Endodermal cell (in vitro differentiated cells): ENCODE measurements around the gene ZNF407. TPM values are rescaled to one million over a fixed set of nuclear protein-coding genes. Genes with fewer than 3 reads are reported as not detected.

Experiments used
- DNase-seq: peaks from one replicate; pipeline ENCODE4 v3.0.0-alpha.2; 2017
- H3K27ac ChIP-seq: 2 replicates; pipeline ENCODE4 v1.5.1; 2013; ENCODE audit warnings: mild to moderate bottlenecking, low read depth, low read length, moderate library complexity
- H3K27me3 ChIP-seq: 2 replicates; pipeline ENCODE4 v1.6.1; 2013; ENCODE audit warnings: mild to moderate bottlenecking, low read length, moderate library complexity; ENCODE audit not compliant: insufficient read depth, control insufficient read depth, poor library complexity, severe bottlenecking
- H3K36me3 ChIP-seq: 2 replicates; pipeline ENCODE4 v1.7.0; 2013; ENCODE audit warnings: mild to moderate bottlenecking, low read length, moderate library complexity; ENCODE audit not compliant: control insufficient read depth, insufficient read depth
- H3K4me1 ChIP-seq: one replicate; pipeline ENCODE4 v1.7.0; 2013; ENCODE audit warnings: low read length; ENCODE audit not compliant: control insufficient read depth, insufficient read depth
- H3K4me3 ChIP-seq: 2 replicates; pipeline ENCODE4 v1.5.1; 2013; ENCODE audit warnings: mild to moderate bottlenecking, low read length, moderate library complexity
- H3K9ac ChIP-seq: 2 replicates; pipeline ENCODE4 v1.6.1; 2013; ENCODE audit warnings: mild to moderate bottlenecking, low read length, moderate library complexity; ENCODE audit not compliant: poor library complexity, severe bottlenecking; ENCODE audit errors: extremely low read depth
- H3K9me3 ChIP-seq: 2 replicates; pipeline ENCODE4 v1.6.1; 2013; ENCODE audit warnings: mild to moderate bottlenecking, low read length, moderate library complexity; ENCODE audit not compliant: control insufficient read depth
- H3K27ac Mint-ChIP-seq: 2 replicates; pipeline ENCODE4 v1.8.0; 2020; ENCODE audit warnings: mixed read lengths
- H3K27me3 Mint-ChIP-seq: 2 replicates; pipeline ENCODE4 v1.8.0; 2021; ENCODE audit warnings: mild to moderate bottlenecking, mixed read lengths; ENCODE audit not compliant: insufficient read depth
- H3K36me3 Mint-ChIP-seq: 2 replicates; pipeline ENCODE4 v1.8.0; 2020; ENCODE audit warnings: low read depth, mixed read lengths
- H3K4me1 Mint-ChIP-seq: 2 replicates; pipeline ENCODE4 v1.8.0; 2020; ENCODE audit warnings: mixed read lengths
- H3K4me3 Mint-ChIP-seq: 2 replicates; pipeline ENCODE4 v1.8.0; 2020; ENCODE audit warnings: mild to moderate bottlenecking, moderate library complexity, mixed read lengths
- H3K9me3 Mint-ChIP-seq: 2 replicates; pipeline ENCODE4 v1.8.0; 2020; ENCODE audit warnings: mild to moderate bottlenecking, mixed read lengths
- CTCF ChIP-seq: fragments of 200-600 bp; sonication (generic); conservative IDR thresholded peaks from 2 replicates; pipeline ENCODE4 v1.5.0; 2021; ENCODE audit warnings: antibody characterized with exemption, mild to moderate bottlenecking
- WGBS, 2 experiments: methylation state at CpG; one replicate each; pipeline versions ENCODE4 v1.1.5 to v1.1.7; 2013; ENCODE audit warnings: missing lambda C conversion rate in 2 of 2, mixed read lengths in 1 of 2; ENCODE audit not compliant: insufficient coverage in 1 of 2, insufficient read length in 1 of 2; 5-methylcytosine and 5-hydroxymethylcytosine counted together
- total RNA-seq, 2 donors: library from RNA; stranded (reverse); fragmentation: NEBNext Ultra II Directional in 1 of 2; extraction: Animal tissue kit (Norgen Biotek cat#: 25700) in 1 of 2; gene quantifications; 2 replicates in 1 of 2; 3 replicates in 1 of 2; pipeline ENCODE4 v1.2.1, GENCODE V29; 2021

Gene ZNF407
- total RNA-seq, 2 donors from 2014 or later, result 7.6 to 13.1 TPM

- Histone ChIP-seq H3K27ac (no peak overlapping the region), H3K4me3 (no peak overlapping the region), H3K36me3 (no peaks in the 10 kb centered on the region), H3K9ac (no peak overlapping the region), H3K9me3 (no peaks in the 10 kb centered on the region), H3K27me3 (no peaks in the 10 kb centered on the region), H3K4me1 (no peaks in the 10 kb centered on the region)
- peak; percentile 27 for TF ChIP-seq CTCF
- Mint-ChIP-seq H3K27ac (no peak overlapping the region), H3K4me3 (no peak overlapping the region), H3K4me1 (no peaks in the 10 kb centered on the region), H3K9me3 (no peaks in the 10 kb centered on the region), H3K36me3 (no peaks in the 10 kb centered on the region), H3K27me3 (no peaks in the 10 kb centered on the region)
- no peak for DNase-seq
- WGBS, 2 experiments, result 97 to 100% methylated on average over 1 to 5 of the region's 5 CpGs
These were observed 456.9 kb downstream of the ZNF407 start for GRCh38 chr18:75054611-75055010.

GRCh38 chr18:75057169-75057960, 459.7 kb downstream of the ZNF407 start:
- TF ChIP-seq CTCF, result no peak
- no peaks in the 10 kb centered on the region for H3K9me3 Mint-ChIP-seq
- no peaks in the 10 kb centered on the region for H3K4me1 Mint-ChIP-seq
- H3K4me1 ChIP-seq, result no peaks in the 10 kb centered on the region
- H3K4me3 ChIP-seq, result no peak overlapping the region
- no peaks in the 10 kb centered on the region for H3K36me3 ChIP-seq
- no peak overlapping the region for H3K9ac ChIP-seq
- H3K4me3 Mint-ChIP-seq, result no peak overlapping the region
- H3K27ac Mint-ChIP-seq, result no peak overlapping the region
- DNase-seq, result no peak
- H3K36me3 Mint-ChIP-seq, result no peaks in the 10 kb centered on the region
- H3K27me3 ChIP-seq, result no peaks in the 10 kb centered on the region
- H3K9me3 ChIP-seq, result no peaks in the 10 kb centered on the region
- H3K27ac ChIP-seq, result no peak overlapping the region
- H3K27me3 Mint-ChIP-seq, result no peaks in the 10 kb centered on the region
- 89 to 92% methylated on average over 8 to 10 of the region's 10 CpGs for WGBS, 2 experiments

- no peak overlapping the region for H3K4me3 Mint-ChIP-seq
- H3K9ac ChIP-seq, result no peak overlapping the region
- H3K4me3 ChIP-seq, result no peak overlapping the region
- DNase-seq, result no peak
- H3K9me3 Mint-ChIP-seq, result no peaks in the 10 kb centered on the region
- 95 to 96% methylated on average over 4 to 21 of the region's 21 CpGs for WGBS, 2 experiments
- H3K27me3 Mint-ChIP-seq, result no peaks in the 10 kb centered on the region
- H3K27me3 ChIP-seq, result no peaks in the 10 kb centered on the region
- no peaks in the 10 kb centered on the region for H3K36me3 ChIP-seq
- H3K4me1 Mint-ChIP-seq, result no peaks in the 10 kb centered on the region
- H3K27ac Mint-ChIP-seq, result no peak overlapping the region
- no peak for TF ChIP-seq CTCF
- H3K27ac ChIP-seq, result no peak overlapping the region
- H3K36me3 Mint-ChIP-seq, result peaks cover 2% of the 10 kb centered on the region
- H3K9me3 ChIP-seq, result no peaks in the 10 kb centered on the region
- H3K4me1 ChIP-seq, result no peaks in the 10 kb centered on the region
These were observed 462.5 kb downstream of the ZNF407 start for GRCh38 chr18:75060185-75060584.
